ENCODE results near the gene KATNB1. TPM values are rescaled to one million over a fixed set of nuclear protein-coding genes. Genes with fewer than 3 reads are reported as not detected.

The KATNB1 gene
- polyA plus RNA-seq, 1 of the 3 experiments (the other 2 are of a cell fraction) = 43.7 TPM

DNA sequence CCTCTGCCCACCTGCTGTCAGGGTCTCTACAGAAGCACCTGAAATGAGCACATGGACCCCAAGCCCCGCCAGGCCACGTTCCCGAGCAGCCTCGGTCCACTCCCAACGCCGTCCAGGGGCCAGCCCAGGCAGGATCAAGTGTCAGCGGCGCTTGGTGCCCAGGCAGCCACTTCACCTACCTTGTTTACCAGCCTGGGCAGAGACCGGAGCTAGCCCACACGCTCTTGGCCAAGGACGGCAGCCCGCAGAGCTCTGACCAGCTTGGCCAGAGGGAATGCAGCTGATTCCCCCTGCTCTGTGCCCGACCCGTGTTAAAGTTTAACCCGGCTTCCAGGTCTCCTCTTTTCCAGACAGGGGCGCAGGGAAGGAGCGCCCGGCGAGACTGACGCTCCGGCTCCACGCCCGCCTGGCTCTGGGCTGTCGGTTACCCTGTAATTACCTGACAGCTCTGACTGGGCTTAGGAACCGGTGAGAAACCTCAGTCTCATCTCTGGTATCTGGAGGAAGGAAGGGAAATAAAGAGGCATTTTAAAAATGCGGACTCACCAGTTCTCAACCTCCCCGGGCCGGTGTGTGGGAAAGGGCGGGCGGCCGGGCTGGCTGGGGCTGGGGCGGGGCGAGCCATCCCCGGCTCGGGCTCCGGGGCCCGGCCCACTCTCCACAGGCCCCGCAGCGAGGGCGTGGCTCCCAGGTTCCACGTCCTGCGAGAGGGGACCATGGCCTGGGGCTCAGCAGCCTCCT, 62.1 kb downstream of the KATNB1 start:
- Histone ChIP-seq H3K9me2 (no peaks in the 10 kb centered on the region), H3K4me3 (ENCODE audit: low read depth in 2 of 2, low read length in 1 of 2) (no peak overlapping the region), H2AFZ (ENCODE audit: low read depth) (no peak overlapping the region), H3K27ac (ENCODE audit: low read depth in 2 of 2, low read length in 1 of 2) (no peak overlapping the region), H4K20me1 (ENCODE audit: insufficient read depth) (peaks cover 51% of the 10 kb centered on the region), H3K9ac (no peak overlapping the region), H3K4me1 (ENCODE audit: control insufficient read depth in 1 of 2, insufficient read depth in 2 of 2, low read depth in 1 of 2, low read length in 1 of 2) (peaks cover 19 to 20% of the 10 kb centered on the region in 2 experiments; a peak in 2 of 4 replicates), H3K4me2 (no peak overlapping the region), H3K9me3 (no peaks in the 10 kb centered on the region), H3K27me3 (ENCODE audit: insufficient read depth) (no peaks in the 10 kb centered on the region), H3F3A (replicated peaks; ENCODE audit: insufficient read depth) (no peaks in the 10 kb centered on the region), H3K36me3 (replicated peaks in 1 of 2; ENCODE audit: control insufficient read depth in 1 of 2, insufficient read depth in 2 of 2, low read length in 1 of 2) (peaks cover 15 to 29% of the 10 kb centered on the region in 2 experiments), H3K79me2 (ENCODE audit: insufficient read depth) (peaks cover 86% of the 10 kb centered on the region)
- WGBS (ENCODE audit: low lambda C conversion rate) = 64% methylated on average over 33 of the region's 42 CpGs
- TF ChIP-seq, protein P1, sequence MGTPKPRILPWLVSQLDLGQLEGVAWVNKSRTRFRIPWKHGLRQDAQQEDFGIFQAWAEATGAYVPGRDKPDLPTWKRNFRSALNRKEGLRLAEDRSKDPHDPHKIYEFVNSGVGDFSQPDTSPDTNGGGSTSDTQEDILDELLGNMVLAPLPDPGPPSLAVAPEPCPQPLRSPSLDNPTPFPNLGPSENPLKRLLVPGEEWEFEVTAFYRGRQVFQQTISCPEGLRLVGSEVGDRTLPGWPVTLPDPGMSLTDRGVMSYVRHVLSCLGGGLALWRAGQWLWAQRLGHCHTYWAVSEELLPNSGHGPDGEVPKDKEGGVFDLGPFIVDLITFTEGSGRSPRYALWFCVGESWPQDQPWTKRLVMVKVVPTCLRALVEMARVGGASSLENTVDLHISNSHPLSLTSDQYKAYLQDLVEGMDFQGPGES (IDR thresholded peaks at IDR 0.05; ENCODE audit: low read depth, low read length) = no peak
- TF ChIP-seq, protein P2, sequence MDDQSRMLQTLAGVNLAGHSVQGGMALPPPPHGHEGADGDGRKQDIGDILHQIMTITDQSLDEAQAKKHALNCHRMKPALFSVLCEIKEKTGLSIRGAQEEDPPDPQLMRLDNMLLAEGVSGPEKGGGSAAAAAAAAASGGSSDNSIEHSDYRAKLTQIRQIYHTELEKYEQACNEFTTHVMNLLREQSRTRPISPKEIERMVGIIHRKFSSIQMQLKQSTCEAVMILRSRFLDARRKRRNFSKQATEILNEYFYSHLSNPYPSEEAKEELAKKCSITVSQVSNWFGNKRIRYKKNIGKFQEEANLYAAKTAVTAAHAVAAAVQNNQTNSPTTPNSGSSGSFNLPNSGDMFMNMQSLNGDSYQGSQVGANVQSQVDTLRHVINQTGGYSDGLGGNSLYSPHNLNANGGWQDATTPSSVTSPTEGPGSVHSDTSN (IDR thresholded peaks at IDR 0.05) = no peak
- TF ChIP-seq YY1 (IDR thresholded peaks at IDR 0.05; ENCODE audit: low read depth) = no peak
- TF ChIP-seq SMC3 (IDR thresholded peaks at IDR 0.05; ENCODE audit: low read depth, low read length) = no peak
- no peak for TF ChIP-seq TCF12 (IDR thresholded peaks at IDR 0.05)
- TF ChIP-seq FOXM1 (IDR thresholded peaks at IDR 0.05; ENCODE audit: low read depth) = no peak
- TF ChIP-seq FOXJ3 (CRISPR knock-in tag; IDR thresholded peaks at IDR 0.05) = no peak
- TF ChIP-seq, protein P3, sequence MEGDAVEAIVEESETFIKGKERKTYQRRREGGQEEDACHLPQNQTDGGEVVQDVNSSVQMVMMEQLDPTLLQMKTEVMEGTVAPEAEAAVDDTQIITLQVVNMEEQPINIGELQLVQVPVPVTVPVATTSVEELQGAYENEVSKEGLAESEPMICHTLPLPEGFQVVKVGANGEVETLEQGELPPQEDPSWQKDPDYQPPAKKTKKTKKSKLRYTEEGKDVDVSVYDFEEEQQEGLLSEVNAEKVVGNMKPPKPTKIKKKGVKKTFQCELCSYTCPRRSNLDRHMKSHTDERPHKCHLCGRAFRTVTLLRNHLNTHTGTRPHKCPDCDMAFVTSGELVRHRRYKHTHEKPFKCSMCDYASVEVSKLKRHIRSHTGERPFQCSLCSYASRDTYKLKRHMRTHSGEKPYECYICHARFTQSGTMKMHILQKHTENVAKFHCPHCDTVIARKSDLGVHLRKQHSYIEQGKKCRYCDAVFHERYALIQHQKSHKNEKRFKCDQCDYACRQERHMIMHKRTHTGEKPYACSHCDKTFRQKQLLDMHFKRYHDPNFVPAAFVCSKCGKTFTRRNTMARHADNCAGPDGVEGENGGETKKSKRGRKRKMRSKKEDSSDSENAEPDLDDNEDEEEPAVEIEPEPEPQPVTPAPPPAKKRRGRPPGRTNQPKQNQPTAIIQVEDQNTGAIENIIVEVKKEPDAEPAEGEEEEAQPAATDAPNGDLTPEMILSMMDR (IDR thresholded peaks at IDR 0.05) = no peak
- TF ChIP-seq, protein P4, sequence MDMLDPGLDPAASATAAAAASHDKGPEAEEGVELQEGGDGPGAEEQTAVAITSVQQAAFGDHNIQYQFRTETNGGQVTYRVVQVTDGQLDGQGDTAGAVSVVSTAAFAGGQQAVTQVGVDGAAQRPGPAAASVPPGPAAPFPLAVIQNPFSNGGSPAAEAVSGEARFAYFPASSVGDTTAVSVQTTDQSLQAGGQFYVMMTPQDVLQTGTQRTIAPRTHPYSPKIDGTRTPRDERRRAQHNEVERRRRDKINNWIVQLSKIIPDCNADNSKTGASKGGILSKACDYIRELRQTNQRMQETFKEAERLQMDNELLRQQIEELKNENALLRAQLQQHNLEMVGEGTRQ (IDR thresholded peaks at IDR 0.05; ENCODE audit: borderline replicate concordance, low read depth, low read length) = no peak
- no peak for TF ChIP-seq NFIC (IDR thresholded peaks at IDR 0.05; ENCODE audit: borderline replicate concordance)
- TF ChIP-seq CHD2 (IDR thresholded peaks at IDR 0.05; ENCODE audit: low read length, partially characterized antibody) = no peak
- TF ChIP-seq RAD21 (IDR thresholded peaks at IDR 0.05; ENCODE audit: low read length) = no peak
- TF ChIP-seq MEF2A (IDR thresholded peaks at IDR 0.05; ENCODE audit: borderline replicate concordance, low read depth) = no peak
- TF ChIP-seq, protein P5, sequence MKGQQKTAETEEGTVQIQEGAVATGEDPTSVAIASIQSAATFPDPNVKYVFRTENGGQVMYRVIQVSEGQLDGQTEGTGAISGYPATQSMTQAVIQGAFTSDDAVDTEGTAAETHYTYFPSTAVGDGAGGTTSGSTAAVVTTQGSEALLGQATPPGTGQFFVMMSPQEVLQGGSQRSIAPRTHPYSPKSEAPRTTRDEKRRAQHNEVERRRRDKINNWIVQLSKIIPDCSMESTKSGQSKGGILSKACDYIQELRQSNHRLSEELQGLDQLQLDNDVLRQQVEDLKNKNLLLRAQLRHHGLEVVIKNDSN (IDR thresholded peaks at IDR 0.05; ENCODE audit: borderline replicate concordance, low read depth) = no peak
- no peak for TF ChIP-seq EP300 (IDR thresholded peaks at IDR 0.05; ENCODE audit: borderline replicate concordance in 1 of 2, low read depth in 1 of 2, low read length in 1 of 2)
- TF ChIP-seq RFX5 (IDR thresholded peaks at IDR 0.05; ENCODE audit: low read length) = no peak
- ChIA-PET POLR2A (no interaction called here), CTCF (interaction anchor here (1.0 kb wide), 1 partner anchor 40 kb away, joined by 3 read pairs; no protein-coding TSS in a partner anchor)
- no peak for DNase-seq
